NCI-H460 (cell line): ENCODE data around the gene RERE. TPM values are rescaled to one million over a fixed set of nuclear protein-coding genes. Genes with fewer than 3 reads are reported as not detected.
"Not testable (repeated sequence)": the region's sequence is repeated elsewhere in the genome, so short reads cannot be mapped to it uniquely, and the experiment has no call there.

Source experiments
- DNase-seq: peaks from one replicate; pipeline ENCODE4 v3.0.0-alpha.2; 2016; ENCODE audit warnings: low read depth; ENCODE audit errors: extremely low read depth
- total RNA-seq: library from RNA; depleted of rRNA; stranded (reverse); fragments of >200 nt; shearing (Covaris generic); gene quantifications from 2 replicates; pipeline ENCODE4 v1.2.3, GENCODE V29; 2014

The RERE gene
- total RNA-seq, 1 experiment from 2014 or later: 7.7 TPM

DNA sequence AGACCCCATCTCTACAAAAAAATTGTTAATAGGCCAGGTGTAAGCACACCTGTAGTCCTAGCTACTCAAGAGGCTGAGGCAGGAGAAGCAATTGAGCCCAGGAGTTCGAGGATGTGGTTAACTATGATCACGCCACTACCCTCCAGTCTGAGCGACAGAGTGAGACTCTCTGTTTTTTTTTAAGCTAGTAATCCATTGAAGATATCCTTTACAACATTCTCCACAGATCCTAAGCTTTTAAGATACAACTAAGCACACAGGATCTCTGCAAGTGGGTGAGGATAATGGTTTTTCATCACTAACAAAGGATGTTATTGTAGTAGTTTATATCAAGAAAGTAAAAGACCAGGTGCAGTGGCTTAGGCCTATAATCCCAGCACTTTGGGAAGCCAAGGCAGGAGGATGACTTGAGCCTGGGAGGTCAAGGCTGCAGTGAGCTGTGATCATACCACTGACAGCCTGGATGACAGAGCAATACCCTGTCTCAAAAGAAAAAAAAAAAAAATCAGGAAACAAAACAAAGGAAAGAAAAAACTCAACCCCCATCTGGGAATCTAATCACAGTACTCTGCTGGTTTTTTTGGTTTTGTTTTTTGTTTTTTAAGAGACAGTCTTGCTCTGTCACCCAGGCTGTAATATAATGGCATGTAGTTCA is 166.1 kb downstream of the RERE start:
- DNase-seq: no peak

DNA sequence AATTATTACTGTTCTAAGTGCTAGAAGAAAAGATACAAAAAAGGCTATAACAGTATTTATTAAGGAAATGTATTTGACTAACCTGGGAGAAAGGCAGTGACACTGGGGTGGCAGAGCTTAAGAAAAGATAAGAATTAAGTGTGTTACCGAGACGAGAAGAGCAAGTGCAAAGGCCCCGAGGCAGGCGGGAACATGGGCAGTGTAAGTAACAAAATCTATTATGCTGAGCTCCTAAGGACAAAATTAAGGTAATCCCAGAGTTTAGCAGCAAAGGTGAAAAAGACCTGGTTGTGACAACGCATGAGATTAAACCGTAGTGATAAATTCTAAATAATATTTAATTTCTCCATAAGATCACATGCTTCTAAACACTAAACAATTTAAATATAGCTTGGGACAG is 167.6 kb downstream of the RERE start:
- no peak for DNase-seq

DNA sequence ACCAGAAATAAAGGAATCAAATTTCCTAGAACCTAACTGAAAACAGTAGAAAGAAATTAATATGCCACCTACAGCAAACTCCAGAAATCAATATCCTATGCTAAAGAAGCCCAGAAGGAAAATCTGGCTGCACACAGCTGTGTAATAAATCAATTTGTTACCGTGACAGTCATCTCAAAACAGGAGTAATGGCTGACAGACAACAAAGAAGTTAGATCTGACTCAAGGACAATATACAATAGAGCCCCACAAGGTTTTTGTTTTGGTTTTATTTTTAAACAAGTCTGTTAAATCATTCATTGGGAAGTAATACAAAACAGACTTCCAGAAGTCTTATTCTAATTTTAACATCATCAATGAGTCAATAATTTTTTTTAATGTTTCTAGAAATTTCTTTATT is 168.4 kb downstream of the RERE start:
- DNase-seq: no peak

DNA sequence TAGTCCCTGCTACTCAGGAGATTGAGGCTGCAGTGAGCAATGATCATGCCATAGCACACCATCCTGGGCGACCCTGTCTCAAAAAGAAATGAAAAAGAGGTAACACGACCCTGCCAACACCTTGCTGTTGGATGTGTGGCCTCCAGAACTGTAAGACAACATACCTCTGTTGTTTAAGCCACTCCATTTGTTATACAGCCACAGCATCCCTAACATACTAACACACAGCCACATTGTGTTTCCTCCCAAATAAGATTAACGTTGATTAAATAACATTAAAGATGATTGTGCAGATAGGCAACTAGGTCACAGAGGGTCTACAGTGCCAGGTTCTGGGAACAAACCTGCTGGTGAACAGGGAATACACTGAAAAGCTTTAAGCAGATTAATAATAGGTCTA is 170.4 kb downstream of the RERE start:
- DNase-seq: no peak

DNA sequence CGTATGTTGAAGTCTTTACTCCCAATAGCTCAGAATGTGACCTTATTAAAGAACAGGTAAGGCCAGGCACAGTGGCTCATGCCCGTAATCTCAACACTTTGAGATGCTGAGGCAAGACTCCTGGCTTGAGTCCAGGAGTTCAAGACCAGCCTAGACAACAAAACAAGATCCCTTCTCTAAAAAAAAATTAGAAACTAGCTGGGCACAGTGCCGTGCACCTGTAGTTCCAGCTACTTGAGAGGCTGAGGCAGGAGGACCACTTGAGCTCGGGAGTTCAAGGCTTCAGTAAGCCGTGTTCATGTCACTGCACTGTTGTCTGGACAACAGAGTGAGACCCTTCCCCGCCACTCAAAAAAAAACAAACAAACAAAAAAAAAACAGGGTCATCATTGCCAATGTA is 171.3 kb downstream of the RERE start:
- DNase-seq: no peak

DNA sequence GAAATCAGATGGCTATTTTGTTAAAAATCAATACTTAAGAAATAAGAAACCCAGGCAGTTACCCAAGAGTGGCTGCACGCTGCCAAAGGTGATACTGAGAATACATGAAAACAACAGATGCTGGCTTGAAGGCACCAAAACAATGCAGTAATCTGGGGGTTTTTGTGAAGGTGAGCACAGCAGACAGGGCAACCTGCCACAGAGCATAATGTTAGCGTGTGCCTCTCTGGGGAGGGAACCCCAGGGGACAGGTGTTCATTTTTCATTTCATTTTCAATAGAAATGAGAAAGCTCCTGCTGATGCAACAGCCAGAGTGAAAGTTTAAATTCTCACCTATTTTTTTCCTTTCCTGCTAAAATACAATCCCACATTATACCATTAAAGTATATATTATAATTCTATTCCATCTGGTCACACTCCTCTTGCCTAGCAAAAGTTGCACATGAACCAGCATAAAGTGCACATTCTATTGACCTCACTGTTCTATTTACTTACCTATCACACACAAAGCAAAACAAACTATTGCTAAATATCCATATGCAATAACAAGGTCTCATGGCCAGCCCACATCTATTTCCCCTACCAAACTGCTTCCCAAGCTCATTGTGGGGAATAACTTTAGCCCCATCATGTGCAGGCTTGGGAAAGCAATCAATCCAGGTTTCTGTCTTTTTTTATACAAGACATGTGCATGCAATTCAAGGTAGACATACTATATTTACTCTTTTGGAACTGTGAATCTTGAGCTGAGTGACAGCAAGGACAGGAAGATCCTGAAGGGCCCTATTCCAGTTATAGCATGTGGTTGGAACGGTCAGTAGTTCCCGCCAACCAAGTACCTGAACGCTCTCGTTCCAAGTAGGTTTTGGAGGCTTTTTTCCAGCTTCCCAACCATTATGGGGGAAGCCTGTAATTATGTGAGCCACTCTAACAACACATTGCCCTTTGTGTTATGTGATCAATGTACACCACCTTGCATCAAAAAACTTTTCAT is 173.6 kb downstream of the RERE start:
- no peak for DNase-seq

DNA sequence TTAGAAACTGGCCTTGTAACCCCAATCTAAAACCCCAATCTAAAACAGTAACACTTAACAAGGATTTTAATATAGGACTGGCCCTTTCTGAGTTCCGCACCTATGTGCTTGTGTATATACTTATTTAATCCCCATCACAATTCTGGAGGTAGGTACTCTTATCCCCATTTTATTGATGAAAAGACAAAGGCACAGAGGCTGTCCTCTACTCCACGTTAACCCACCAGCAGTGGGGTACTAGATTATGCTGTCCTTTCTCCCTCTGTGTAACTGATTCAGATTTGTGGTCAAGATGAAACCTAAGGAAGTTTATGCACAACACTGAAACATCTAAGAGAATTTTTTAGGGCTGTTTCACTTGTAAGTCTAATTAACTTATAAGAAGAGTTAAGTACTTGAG is 175.3 kb downstream of the RERE start:
- no peak for DNase-seq

DNA sequence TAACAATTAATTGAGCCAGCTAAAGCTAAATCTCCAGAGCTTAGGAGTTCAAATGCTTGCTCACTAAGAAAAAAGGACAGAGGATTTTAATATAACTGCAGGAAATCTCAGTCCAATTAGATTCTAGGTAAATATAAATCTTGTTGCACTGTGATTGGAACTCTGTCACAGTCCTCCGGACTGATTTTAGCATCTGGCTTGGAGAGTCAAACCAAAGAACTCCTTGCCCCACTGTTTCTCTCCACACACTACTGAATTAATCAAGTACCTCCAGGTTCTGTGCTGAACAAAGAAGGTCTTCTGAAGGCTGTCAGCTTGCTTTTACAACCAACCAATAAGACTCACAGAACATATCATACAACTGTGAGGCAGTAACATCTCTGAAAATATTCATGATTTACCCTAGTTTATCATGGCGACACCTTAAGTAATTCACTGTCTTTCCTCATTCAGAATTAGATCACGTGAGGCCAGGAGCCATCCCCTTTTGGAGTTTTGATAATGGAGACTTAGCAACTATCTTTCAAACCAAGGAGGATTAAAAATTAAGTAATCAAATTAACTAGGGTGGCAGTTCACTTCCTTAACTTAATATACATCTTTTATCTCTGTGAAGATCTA is 176.0 kb downstream of the RERE start:
- DNase-seq: no peak

DNA sequence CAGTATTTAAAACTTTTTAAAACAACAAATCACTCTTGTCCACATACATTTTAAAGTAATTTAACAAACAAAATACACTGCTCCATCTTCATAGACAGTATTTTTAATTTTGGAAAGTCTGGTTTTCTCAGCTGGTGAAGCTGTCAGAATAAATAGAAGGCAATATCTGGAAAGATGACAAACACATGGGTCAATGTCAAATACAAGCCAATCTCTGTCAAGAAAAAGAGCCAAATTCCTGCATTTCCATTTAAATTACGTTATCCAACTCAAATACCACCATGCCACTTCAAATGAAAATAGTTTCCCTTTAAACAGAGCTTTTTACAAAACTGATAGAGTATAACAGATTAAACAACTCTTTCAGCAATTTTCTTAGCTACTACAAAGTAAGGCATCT is 176.5 kb downstream of the RERE start:
- no peak for DNase-seq

DNA sequence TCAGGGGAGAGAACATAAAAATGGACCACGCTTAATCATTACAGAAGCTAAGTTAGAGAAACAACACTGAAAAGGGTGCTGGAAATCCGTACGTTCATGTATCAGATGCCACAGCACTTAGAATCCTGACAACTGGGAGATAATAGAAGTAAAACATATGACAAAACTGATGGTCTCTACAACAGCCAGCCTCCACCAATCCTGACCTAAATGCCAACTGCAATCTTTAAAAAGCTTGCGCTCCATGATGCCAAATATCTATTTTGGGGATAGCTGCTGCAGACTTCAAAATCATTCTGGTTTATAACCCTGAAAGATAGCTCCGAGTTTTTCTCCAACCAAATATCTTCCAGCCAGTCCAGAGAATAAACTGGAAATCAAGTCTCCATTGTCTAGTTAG is 178.3 kb downstream of the RERE start:
- DNase-seq: no peak

DNA sequence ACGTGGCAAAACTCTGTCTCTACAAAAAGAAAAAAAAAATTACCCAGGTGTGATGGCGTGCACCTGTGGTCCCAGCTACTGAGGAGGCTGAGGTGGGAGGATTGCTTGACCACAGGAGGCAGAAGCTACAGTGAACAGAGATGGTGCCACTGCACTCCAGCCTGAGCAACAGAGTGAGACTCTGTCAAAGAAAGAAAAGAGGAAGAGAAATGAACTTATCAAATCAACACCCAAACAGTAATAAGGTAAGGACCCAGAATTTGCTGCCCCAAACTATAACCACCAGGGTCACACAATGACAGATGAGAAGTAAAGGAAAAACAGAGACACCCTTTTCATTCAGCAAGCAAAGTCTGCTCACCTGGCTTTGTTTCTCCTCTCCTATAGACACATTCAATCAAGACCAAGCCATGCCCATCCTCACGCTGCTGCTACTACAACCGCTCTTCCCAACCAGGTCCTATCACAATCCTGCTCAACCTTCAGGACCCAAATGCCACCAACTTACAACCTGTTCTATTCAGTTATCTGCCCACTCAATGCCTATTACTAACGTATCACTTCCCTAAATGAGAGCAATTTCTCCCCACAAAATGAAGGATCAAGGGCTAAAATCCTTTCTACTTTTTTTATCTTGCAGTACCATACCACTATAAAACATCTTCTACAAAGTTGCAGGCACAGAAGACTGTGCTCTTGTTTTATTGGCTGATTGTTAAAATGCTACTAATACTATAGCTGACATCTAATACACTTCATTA is 183.5 kb downstream of the RERE start:
- DNase-seq: no peak

DNA sequence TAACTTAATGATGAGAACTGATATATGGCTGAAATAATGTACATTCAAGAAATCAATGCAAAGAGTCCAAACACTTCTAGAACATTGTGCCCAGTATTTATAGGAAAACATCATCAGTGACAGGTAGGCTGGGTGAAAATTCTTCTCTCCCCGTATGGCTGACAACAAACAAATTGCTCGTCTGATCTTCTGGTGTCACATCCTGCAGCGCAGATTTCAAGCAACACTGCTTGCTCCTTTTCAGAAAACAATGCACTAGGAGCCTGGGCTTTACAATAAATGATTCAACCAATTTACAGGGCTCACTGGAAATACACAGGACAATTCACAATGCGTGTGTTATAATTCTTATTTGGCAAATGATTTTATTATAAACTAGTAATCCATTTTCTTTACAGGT is 185.3 kb downstream of the RERE start:
- DNase-seq: no peak

DNA sequence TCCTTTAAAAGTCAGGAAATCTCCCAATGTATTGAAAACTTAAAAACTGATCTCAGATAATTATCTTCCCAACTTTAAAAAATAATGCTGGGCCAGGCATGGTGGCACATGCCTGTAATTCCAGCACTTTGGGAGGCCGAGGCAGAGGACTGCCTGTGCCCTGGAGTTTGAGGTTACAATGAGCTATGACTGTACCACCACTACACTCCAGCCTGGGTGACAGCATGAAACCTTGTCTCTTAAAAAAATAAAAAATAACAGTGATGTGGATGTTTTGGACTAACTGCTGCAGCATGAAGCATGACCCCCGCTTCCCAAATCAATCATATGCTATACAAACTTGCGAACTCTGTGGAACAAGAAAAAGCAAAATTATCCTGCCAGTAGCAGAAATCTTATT is 186.3 kb downstream of the RERE start:
- DNase-seq: no peak

DNA sequence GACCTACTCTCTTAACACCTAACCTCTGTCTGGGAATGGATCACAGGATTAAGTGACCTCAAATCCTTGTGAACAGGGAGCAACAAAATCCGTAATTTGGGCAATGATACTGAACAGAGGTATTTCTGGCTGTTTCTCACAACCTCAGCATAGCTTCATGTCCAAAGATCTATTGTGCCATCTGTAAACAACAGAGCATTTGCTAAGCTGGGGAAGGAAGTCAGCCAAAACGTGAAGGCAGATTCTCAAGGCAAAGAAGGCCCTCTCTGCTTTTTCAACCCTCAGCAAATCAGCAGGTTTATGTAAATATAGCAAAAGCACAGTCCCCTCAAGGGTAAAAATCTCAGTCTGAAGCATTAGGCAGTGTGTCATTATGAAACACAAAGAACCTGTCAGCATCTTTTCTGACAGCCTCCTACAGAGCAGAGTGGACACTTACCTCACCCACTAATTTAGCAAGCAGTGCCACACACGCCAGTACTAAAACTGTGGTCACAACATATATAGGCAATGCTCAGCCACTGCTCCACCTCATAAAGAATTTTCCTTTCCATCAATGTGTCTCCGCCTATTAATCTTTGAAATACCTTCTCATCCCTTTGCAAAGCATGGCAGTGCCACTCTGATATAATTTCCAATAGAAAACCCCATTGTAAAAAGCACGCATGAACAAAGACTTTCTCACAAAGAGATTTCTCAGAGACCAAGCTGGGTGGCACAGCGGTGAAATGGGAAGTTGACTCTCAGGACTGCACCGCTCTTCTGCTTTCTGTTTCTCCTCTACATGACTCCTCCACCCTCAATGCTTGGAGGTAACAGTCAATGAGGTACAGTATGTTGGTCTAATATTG is 188.0 kb downstream of the RERE start:
- DNase-seq: no peak

DNA sequence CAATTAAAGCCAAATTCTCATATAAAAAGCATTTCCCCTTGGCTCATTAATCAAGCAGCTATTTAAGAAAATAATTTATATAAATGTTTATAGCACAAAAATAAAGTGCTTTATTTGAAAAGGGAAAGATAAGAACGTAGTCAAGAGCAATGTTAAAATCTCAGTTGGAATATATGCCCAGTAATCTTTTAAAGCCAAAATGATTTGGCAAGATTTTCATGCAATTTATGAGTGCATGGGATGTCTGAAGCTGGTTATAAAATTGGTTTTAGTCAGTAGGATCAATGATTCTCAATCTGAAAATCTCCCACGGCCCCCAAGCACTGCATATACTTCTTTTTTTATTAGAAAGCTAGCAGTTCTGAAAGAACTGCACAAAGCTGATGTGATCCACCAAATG is 188.8 kb downstream of the RERE start:
- no peak for DNase-seq

DNA sequence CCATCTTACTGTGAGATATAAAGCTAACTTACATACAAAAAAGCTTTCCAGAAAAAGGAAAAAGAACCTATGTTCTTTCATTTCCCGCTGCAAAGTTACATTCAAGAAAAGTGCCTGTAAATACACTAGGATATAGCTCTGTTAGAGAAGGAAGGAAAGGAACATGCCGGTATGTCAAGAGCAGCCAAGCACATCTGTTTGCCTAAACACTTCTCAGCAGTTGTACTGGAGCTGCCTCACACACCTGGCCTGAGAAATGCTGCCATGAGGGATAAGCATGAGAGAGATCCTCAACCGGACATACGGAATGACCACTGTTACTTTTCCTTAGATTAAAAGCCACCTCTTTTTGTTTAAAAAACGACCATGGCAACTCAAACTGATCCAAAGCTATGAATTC is 189.7 kb downstream of the RERE start:
- no peak for DNase-seq

DNA sequence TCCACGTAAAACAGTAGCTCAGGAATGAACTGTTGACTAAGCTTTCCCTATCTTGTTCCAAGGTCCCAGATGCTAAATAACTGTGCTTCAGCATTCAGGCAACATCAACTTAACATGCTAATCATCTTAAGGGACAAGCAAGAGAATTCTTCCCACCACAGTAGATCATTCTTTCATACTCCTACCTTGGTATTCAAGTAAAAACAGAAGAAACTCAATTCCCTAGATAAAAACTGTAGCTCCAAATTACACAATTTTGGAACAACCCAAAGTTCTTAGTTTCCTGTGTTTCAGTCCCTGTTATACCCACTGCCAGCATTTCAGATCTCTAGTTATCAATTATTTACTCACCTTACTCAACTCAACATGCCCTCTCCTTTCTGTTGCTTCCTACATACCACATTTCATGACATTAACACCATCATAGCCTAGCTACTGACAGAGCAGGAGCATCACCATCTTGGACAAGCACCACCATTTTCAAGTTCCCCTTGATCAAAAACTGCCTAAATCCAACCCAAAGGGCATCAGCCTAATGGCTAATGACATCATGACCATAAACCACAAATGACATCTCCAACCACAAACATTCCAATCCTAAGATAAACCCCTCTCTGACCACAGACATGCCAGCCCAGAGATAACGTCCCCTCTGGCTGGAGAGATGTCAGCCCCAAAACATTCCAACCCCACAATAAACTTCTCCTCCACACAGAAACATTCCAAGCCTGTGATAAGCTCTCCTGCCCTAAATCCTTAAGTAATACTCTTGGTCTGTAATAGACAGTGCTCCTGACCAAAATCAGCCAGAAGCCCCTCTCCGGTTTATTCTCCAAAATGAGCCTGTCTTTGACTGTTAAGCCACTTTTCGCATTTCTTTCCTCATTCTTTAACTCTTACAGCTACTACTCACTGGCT is 191.2 kb downstream of the RERE start:
- no peak for DNase-seq

DNA sequence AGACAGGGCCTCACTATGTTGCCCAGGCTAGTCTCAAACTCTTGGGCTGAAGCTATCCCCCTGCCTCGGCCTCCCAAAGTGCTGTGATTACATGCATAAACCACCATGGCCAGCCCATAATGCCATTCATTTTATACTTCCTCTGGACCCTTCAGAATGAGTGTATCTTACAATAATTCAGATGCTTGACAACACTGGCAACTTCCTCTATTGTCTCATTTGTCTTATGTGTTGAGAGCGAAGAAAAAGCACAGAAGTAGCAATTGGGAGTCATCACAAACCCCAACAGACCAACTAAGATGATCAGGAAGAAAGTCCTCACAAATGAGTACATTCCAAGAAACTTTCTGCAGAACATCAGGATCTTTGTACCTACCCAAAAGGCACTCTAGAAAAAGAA is 191.9 kb downstream of the RERE start:
- no peak for DNase-seq

DNA sequence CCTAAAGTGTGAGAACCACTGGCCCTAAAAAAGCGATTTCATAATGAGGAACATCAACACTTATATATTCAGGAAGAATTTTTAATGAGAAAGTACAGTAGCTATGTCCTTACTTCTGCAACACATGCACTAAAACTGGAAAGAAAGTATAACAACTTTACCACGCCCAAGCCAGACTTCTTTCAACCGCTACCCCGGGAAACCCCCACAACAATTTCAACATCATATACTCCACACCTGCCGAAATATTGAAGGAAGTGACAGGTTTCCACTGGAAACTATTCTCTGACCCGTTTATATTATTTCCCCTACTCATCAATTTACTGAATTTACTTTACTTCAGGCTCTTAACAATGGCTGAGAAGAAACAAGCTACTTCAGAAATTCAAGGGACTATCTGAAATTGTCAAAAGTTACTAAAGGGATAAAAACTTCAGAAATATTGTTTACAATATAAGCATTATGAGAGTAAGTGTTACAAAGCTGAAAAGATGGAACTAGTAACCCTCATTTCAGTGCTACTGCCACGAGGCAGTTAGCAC is 193.7 kb downstream of the RERE start:
- not testable (repeated sequence) for DNase-seq
